ENCODE data around the gene CEP350. TPM values are rescaled to one million over a fixed set of nuclear protein-coding genes. Genes with fewer than 3 reads are reported as not detected.

The CEP350 gene
- total and polyA plus RNA-seq, 10 of the 15 experiments (the other 5 are each of a cell fraction or from before 2014, with no cell fraction given), result 5.2 to 46.0 (median 23.1) TPM

DNA sequence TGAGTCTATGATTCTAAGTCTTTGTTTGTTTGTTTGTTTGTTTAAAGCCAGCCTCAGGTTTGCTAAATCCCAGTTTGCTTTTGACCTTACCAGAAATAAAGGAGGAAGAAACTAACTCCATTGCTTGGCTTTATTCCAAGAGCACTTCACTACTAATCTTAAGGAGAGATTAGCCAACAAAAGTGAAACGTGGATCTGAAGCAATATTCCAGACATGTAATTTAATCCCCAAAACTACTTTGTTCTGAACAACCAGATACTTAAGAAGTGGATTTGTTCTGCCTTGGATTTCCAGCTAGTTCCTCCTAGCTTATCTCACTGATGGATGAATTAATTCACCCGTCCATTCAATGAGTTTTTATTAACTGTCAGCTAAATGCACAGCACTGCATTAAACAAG is 15.9 kb upstream of the CEP350 start:
- no peak for FAIRE-seq
- no peak overlapping the region for H3K4me3 ChIP-seq
- no peak overlapping the region for H2AFZ ChIP-seq (ENCODE audit: control insufficient read depth, low read depth, low read length)
- POLR2A ChIA-PET, result interaction anchor here (0.5 to 0.9 kb wide), 2 partner anchors 12 to 664 kb away, joined by 3 to 6 read pairs; no protein-coding TSS in a partner anchor
- no peak for ATAC-seq
- H3K9ac ChIP-seq (ENCODE audit: control insufficient read depth, insufficient read depth, low read length), result no peak overlapping the region
- H3K27ac ChIP-seq (ENCODE audit: control insufficient read depth, insufficient read depth), result no peak overlapping the region
- in situ Hi-C loops (cut with MboI) (no loop called here), intact Hi-C loops (cut with micrococcal nuclease; ENCODE audit: unreplicated experiment) (no loop called here)
- no peaks in the 10 kb centered on the region for H3K79me2 ChIP-seq (ENCODE audit: control insufficient read depth, insufficient read depth, low read length)
- H4K20me1 ChIP-seq (ENCODE audit: control insufficient read depth, insufficient read depth), result no peaks in the 10 kb centered on the region
- no peaks in the 10 kb centered on the region for H3K36me3 ChIP-seq (ENCODE audit: control insufficient read depth in 2 of 2, insufficient read depth in 2 of 2, low read length in 1 of 2)
- SMC1A ChIA-PET (ENCODE audit: uncharacterized antibody, unreplicated experiment), result no interaction called here
- no peak overlapping the region for H3K4me2 ChIP-seq (ENCODE audit: control insufficient read depth, insufficient read depth)
- no peaks in the 10 kb centered on the region for H3K9me3 ChIP-seq (replicated peaks; ENCODE audit: control insufficient read depth, insufficient read depth, low read length)
- H3K4me1 ChIP-seq (ENCODE audit: control insufficient read depth, insufficient read depth, low read length), result no peaks in the 10 kb centered on the region
- no peaks in the 10 kb centered on the region for H3K27me3 ChIP-seq (replicated peaks in 1 of 2; ENCODE audit: control insufficient read depth in 2 of 2, insufficient read depth in 2 of 2, low read length in 1 of 2)
- no peak for DNase-seq (ENCODE audit: low read depth, low spot score)
- no TSS peak for BruUV-seq (replicated peaks)
- RAD21 ChIA-PET (ENCODE audit: unreplicated experiment), result no interaction called here
- TF ChIP-seq TCF12 (IDR thresholded peaks at IDR 0.05; ENCODE audit: low read depth, low read length) (no peak), PAX8 (IDR thresholded peaks at IDR 0.05) (no peak), IKZF1 (conservative IDR thresholded peaks at IDR 0.05) (no peak), ZNF217 (IDR thresholded peaks at IDR 0.05) (no peak), EED (IDR thresholded peaks at IDR 0.05; ENCODE audit: low read depth) (no peak), KLF5 (IDR thresholded peaks at IDR 0.05; ENCODE audit: partially characterized antibody) (no peak), HCFC1 (IDR thresholded peaks at IDR 0.05; ENCODE audit: low read length) (no peak), NFXL1 (IDR thresholded peaks at IDR 0.05; ENCODE audit: borderline replicate concordance) (no peak), NR2C1 (IDR thresholded peaks at IDR 0.05) (no peak), LARP7 (IDR thresholded peaks at IDR 0.05) (no peak), EP300 (IDR thresholded peaks at IDR 0.05; ENCODE audit: borderline replicate concordance in 1 of 2, control insufficient read depth in 1 of 2, low read depth in 2 of 2, low read length in 2 of 2) (no peak), TBL1XR1 (IDR thresholded peaks at IDR 0.05; ENCODE audit: low read depth, low read length) (no peak), SMAD5 (IDR thresholded peaks at IDR 0.05; ENCODE audit: low read depth) (no peak), ZNF622 (IDR thresholded peaks at IDR 0.05) (no peak)
- TF ChIP-seq, protein P1, sequence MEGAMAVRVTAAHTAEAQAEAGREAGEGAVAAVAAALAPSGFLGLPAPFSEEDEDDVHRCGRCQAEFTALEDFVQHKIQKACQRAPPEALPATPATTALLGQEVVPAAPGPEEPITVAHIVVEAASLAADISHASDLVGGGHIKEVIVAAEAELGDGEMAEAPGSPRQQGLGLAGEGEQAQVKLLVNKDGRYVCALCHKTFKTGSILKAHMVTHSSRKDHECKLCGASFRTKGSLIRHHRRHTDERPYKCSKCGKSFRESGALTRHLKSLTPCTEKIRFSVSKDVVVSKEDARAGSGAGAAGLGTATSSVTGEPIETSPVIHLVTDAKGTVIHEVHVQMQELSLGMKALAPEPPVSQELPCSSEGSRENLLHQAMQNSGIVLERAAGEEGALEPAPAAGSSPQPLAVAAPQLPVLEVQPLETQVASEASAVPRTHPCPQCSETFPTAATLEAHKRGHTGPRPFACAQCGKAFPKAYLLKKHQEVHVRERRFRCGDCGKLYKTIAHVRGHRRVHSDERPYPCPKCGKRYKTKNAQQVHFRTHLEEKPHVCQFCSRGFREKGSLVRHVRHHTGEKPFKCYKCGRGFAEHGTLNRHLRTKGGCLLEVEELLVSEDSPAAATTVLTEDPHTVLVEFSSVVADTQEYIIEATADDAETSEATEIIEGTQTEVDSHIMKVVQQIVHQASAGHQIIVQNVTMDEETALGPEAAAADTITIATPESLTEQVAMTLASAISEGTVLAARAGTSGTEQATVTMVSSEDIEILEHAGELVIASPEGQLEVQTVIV (IDR thresholded peaks at IDR 0.05; ENCODE audit: borderline replicate concordance, partially characterized antibody), result no peak
- TF ChIP-seq, protein P2, sequence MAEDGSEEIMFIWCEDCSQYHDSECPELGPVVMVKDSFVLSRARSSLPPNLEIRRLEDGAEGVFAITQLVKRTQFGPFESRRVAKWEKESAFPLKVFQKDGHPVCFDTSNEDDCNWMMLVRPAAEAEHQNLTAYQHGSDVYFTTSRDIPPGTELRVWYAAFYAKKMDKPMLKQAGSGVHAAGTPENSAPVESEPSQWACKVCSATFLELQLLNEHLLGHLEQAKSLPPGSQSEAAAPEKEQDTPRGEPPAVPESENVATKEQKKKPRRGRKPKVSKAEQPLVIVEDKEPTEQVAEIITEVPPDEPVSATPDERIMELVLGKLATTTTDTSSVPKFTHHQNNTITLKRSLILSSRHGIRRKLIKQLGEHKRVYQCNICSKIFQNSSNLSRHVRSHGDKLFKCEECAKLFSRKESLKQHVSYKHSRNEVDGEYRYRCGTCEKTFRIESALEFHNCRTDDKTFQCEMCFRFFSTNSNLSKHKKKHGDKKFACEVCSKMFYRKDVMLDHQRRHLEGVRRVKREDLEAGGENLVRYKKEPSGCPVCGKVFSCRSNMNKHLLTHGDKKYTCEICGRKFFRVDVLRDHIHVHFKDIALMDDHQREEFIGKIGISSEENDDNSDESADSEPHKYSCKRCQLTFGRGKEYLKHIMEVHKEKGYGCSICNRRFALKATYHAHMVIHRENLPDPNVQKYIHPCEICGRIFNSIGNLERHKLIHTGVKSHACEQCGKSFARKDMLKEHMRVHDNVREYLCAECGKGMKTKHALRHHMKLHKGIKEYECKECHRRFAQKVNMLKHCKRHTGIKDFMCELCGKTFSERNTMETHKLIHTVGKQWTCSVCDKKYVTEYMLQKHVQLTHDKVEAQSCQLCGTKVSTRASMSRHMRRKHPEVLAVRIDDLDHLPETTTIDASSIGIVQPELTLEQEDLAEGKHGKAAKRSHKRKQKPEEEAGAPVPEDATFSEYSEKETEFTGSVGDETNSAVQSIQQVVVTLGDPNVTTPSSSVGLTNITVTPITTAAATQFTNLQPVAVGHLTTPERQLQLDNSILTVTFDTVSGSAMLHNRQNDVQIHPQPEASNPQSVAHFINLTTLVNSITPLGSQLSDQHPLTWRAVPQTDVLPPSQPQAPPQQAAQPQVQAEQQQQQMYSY (CRISPR knock-in tag; IDR thresholded peaks at IDR 0.05), result no peak
- TF ChIP-seq, protein P3, sequence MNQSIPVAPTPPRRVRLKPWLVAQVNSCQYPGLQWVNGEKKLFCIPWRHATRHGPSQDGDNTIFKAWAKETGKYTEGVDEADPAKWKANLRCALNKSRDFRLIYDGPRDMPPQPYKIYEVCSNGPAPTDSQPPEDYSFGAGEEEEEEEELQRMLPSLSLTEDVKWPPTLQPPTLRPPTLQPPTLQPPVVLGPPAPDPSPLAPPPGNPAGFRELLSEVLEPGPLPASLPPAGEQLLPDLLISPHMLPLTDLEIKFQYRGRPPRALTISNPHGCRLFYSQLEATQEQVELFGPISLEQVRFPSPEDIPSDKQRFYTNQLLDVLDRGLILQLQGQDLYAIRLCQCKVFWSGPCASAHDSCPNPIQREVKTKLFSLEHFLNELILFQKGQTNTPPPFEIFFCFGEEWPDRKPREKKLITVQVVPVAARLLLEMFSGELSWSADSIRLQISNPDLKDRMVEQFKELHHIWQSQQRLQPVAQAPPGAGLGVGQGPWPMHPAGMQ (IDR thresholded peaks at IDR 0.05; ENCODE audit: borderline replicate concordance), result no peak
- CTCF ChIA-PET, result interaction anchor here (1.9 kb wide), 1 partner anchor 20 kb away, joined by 5 read pairs; no protein-coding TSS in a partner anchor
- WGBS (ENCODE audit: insufficient coverage, insufficient replicate concordance, low lambda C conversion rate, missing lambda C conversion rate), result 50% methylated on average over 2 of the region's 2 CpGs

All from GM12878 (cell line).